HepG2 (cell line): ENCODE data around the gene OTOP2. TPM values are rescaled to one million over a fixed set of nuclear protein-coding genes. Genes with fewer than 3 reads are reported as not detected.

ENCODE experiments used
- CCAR2 ChIP-seq: fragments of 200-400 bp; formaldehyde crosslinking; optimal IDR thresholded peaks from 2 replicates; pipeline ENCODE3; 2018; ENCODE audit warnings: low read depth, mild to moderate bottlenecking, low read length, moderate library complexity
- GABPA ChIP-seq, 2 experiments: IDR thresholded peaks; 2 replicates each; pipeline ENCODE4 v1.6.1; 2011 to 2016; ENCODE audit warnings: low read depth in 2 of 2, low read length in 1 of 2, missing biosample characterization in 1 of 2, missing genetic modification characterization in 1 of 2
- HIVEP1 ChIP-seq: sonication (generic); formaldehyde crosslinking; IDR thresholded peaks from 2 replicates; pipeline ENCODE4 v1.4.0; 2020; ENCODE audit warnings: mild to moderate bottlenecking, missing genetic modification reagents
- NFKB2 ChIP-seq: sonication (generic); formaldehyde crosslinking; IDR thresholded peaks from 2 replicates; pipeline ENCODE4 v1.4.0; 2020; ENCODE audit warnings: missing genetic modification reagents, borderline replicate concordance
- RARA ChIP-seq: IDR thresholded peaks from 2 replicates; pipeline ENCODE4 v1.6.1; 2016; ENCODE audit warnings: missing genetic modification reagents, missing compliant biosample characterization
- TBP ChIP-seq: sonication (generic); formaldehyde crosslinking; IDR thresholded peaks from 2 replicates; pipeline ENCODE4 v1.5.0; 2020; ENCODE audit warnings: missing genetic modification reagents
- TCF12 ChIP-seq, 2 experiments: fragments of 450-650 bp in 1 of 2; sonication (generic) in 1 of 2; formaldehyde crosslinking in 1 of 2; IDR thresholded peaks; 2 replicates each; pipeline versions ENCODE4 v1.6.1 to v1.8.0; 2017 to 2022; ENCODE audit warnings: antibody characterized with exemption in 1 of 2, mild to moderate bottlenecking in 1 of 2, missing genetic modification reagents in 1 of 2, moderate library complexity in 1 of 2
- TEAD3 ChIP-seq: optimal IDR thresholded peaks from 2 replicates; pipeline ENCODE3; 2016; ENCODE audit warnings: borderline replicate concordance
- ZBTB8A ChIP-seq: sonication (generic); formaldehyde crosslinking; IDR thresholded peaks from 2 replicates; pipeline ENCODE4 v1.4.0; 2020; ENCODE audit warnings: mild to moderate bottlenecking, low read depth, missing genetic modification reagents, borderline replicate concordance
- ZNF282 ChIP-seq: fragments of 450-650 bp; IDR thresholded peaks from 2 replicates; pipeline ENCODE4 v1.6.1; 2018; ENCODE audit not compliant: partially characterized antibody
- polyA plus RNA-seq, 8 experiments: library from polyadenylated mRNA; depleted of rRNA in 3 of 8; stranded (reverse) in 7 of 8; unstranded in 1 of 8; fragments of >200 nt; fragmentation: Illumina TruSeq in 4 of 8; extraction: Trizol in 4 of 8; gene quantifications; 2 replicates each; pipeline versions ENCODE4 v1.2.1 to v1.2.3, GENCODE V29; 2011 to 2016; ENCODE audit warnings: low read depth in 4 of 8, missing spikeins in 1 of 8, mixed read lengths in 1 of 8; ENCODE audit not compliant: insufficient read depth in 1 of 8
- total RNA-seq, 5 experiments: library from RNA; depleted of rRNA; stranded (reverse); fragments of >200 nt; fragmentation: Illumina TruSeq; extraction: Trizol; gene quantifications; 2 replicates each; pipeline ENCODE4 v1.2.3, GENCODE V29; 2016; ENCODE audit warnings: low read depth in 1 of 5
- TF ChIP-seq, protein P1 (sequence below): sonication (generic); formaldehyde crosslinking; IDR thresholded peaks from 2 replicates; pipeline ENCODE4 v1.5.1; 2020; ENCODE audit warnings: mild to moderate bottlenecking, moderate library complexity, missing genetic modification reagents
- TF ChIP-seq, protein P2 (sequence below): sonication (generic); formaldehyde crosslinking; IDR thresholded peaks from 2 replicates; pipeline ENCODE4 v1.9.0; 2021; ENCODE audit warnings: missing genetic modification reagents, borderline replicate concordance
- TF ChIP-seq, protein P3 (sequence below): sonication (generic); formaldehyde crosslinking; IDR thresholded peaks from 2 replicates; pipeline ENCODE4 v1.5.0; 2020; ENCODE audit warnings: missing genetic modification reagents
- TF ChIP-seq, protein P4 (sequence below), 2 experiments: sonication (generic) in 1 of 2; formaldehyde crosslinking in 1 of 2; IDR thresholded peaks; 2 replicates each; pipeline versions ENCODE4 v1.4.0 to v1.6.1; 2018 to 2020; ENCODE audit warnings: missing genetic modification reagents in 2 of 2, borderline replicate concordance in 1 of 2, low read depth in 1 of 2, mild to moderate bottlenecking in 1 of 2, missing biosample characterization in 1 of 2
- TF ChIP-seq, protein P5 (sequence below): sonication (generic); formaldehyde crosslinking; conservative IDR thresholded peaks from 2 replicates; pipeline ENCODE4 v1.4.0; 2020; ENCODE audit warnings: missing genetic modification reagents

OTOP2 gene
- total and polyA plus RNA-seq, 2 of the 13 experiments (the other 11 are each of a cell fraction or from before 2014, with no cell fraction given): not detected

DNA sequence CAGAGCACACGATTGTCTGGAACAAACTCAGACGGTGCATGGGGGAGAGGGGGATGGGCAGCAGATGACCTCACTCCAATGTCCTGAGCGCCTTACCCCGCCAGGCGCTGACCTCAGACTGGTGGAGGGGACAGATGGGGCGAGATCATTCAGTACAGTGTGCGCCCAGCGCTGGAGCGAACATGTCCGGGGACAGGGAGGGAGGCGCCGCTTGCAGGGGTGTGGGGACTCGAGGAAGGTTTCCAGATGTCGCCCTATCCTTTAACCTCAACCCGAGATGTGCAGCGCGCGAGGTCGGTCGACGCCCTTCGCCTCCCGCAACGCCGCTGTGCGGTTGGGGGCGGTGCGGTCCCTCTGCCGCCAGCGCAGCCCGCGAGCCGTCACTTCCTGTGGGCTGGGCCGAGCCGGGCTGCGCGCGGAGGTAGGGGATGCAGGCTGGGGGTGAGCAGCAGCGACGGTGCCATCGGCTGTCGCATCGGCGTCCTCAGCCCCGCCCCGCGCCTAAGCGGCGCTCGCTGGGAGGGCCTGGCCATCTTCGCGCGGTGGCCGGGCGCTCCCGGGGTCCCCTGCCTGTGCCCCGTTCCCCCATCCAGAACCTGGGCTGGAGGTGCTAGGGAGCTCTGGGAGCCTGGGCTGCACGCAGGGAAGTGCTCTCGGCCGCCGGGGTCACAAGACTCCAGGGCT is 58.0 kb downstream of the OTOP2 start (continued):
- TF ChIP-seq ZNF282 (no peak), CCAR2 (no peak), NFKB2 (CRISPR knock-in tag) (peak; percentile 94; the same call in 1 of the 2 replicates), HIVEP1 (CRISPR knock-in tag) (no peak), RARA (CRISPR knock-in tag) (peak; percentile 53), ZBTB8A (CRISPR knock-in tag) (no peak), GABPA (IDR thresholded peaks at IDR 0.05; ENCODE audit: low read depth, low read length) (peak; percentile 74), GABPA (CRISPR knock-in tag; IDR thresholded peaks at IDR 0.05; ENCODE audit: low read depth) (peak; percentile 81), TBP (CRISPR knock-in tag) (no peak), TEAD3 (CRISPR knock-in tag) (peak; percentile 27), TCF12 (IDR thresholded peaks at IDR 0.05) (no peak), TCF12 (CRISPR knock-in tag; IDR thresholded peaks at IDR 0.05) (peak; percentile 89)
- TF ChIP-seq, protein P1, sequence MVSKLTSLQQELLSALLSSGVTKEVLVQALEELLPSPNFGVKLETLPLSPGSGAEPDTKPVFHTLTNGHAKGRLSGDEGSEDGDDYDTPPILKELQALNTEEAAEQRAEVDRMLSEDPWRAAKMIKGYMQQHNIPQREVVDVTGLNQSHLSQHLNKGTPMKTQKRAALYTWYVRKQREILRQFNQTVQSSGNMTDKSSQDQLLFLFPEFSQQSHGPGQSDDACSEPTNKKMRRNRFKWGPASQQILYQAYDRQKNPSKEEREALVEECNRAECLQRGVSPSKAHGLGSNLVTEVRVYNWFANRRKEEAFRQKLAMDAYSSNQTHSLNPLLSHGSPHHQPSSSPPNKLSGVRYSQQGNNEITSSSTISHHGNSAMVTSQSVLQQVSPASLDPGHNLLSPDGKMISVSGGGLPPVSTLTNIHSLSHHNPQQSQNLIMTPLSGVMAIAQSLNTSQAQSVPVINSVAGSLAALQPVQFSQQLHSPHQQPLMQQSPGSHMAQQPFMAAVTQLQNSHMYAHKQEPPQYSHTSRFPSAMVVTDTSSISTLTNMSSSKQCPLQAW (CRISPR knock-in tag): peak; percentile 28; the same call in 1 of the 2 replicates
- TF ChIP-seq, protein P2, sequence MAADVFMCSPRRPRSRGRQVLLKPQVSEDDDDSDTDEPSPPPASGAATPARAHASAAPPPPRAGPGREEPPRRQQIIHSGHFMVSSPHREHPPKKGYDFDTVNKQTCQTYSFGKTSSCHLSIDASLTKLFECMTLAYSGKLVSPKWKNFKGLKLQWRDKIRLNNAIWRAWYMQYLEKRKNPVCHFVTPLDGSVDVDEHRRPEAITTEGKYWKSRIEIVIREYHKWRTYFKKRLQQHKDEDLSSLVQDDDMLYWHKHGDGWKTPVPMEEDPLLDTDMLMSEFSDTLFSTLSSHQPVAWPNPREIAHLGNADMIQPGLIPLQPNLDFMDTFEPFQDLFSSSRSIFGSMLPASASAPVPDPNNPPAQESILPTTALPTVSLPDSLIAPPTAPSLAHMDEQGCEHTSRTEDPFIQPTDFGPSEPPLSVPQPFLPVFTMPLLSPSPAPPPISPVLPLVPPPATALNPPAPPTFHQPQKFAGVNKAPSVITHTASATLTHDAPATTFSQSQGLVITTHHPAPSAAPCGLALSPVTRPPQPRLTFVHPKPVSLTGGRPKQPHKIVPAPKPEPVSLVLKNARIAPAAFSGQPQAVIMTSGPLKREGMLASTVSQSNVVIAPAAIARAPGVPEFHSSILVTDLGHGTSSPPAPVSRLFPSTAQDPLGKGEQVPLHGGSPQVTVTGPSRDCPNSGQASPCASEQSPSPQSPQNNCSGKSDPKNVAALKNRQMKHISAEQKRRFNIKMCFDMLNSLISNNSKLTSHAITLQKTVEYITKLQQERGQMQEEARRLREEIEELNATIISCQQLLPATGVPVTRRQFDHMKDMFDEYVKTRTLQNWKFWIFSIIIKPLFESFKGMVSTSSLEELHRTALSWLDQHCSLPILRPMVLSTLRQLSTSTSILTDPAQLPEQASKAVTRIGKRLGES (CRISPR knock-in tag): 0 out of 2 replicates have a peak, but pooled peaks have one; percentile 15
- TF ChIP-seq, protein P3, sequence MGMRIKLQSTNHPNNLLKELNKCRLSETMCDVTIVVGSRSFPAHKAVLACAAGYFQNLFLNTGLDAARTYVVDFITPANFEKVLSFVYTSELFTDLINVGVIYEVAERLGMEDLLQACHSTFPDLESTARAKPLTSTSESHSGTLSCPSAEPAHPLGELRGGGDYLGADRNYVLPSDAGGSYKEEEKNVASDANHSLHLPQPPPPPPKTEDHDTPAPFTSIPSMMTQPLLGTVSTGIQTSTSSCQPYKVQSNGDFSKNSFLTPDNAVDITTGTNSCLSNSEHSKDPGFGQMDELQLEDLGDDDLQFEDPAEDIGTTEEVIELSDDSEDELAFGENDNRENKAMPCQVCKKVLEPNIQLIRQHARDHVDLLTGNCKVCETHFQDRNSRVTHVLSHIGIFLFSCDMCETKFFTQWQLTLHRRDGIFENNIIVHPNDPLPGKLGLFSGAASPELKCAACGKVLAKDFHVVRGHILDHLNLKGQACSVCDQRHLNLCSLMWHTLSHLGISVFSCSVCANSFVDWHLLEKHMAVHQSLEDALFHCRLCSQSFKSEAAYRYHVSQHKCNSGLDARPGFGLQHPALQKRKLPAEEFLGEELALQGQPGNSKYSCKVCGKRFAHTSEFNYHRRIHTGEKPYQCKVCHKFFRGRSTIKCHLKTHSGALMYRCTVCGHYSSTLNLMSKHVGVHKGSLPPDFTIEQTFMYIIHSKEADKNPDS (CRISPR knock-in tag): 0 out of 2 replicates have a peak, but pooled peaks have one; percentile 58
- TF ChIP-seq, protein P4, sequence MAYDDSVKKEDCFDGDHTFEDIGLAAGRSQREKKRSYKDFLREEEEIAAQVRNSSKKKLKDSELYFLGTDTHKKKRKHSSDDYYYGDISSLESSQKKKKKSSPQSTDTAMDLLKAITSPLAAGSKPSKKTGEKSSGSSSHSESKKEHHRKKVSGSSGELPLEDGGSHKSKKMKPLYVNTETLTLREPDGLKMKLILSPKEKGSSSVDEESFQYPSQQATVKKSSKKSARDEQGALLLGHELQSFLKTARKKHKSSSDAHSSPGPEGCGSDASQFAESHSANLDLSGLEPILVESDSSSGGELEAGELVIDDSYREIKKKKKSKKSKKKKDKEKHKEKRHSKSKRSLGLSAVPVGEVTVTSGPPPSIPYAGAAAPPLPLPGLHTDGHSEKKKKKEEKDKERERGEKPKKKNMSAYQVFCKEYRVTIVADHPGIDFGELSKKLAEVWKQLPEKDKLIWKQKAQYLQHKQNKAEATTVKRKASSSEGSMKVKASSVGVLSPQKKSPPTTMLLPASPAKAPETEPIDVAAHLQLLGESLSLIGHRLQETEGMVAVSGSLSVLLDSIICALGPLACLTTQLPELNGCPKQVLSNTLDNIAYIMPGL (CRISPR knock-in tag; IDR thresholded peaks at IDR 0.05; ENCODE audit: borderline replicate concordance in 1 of 2, low read depth in 1 of 2): peak; percentile 85 to 97
- TF ChIP-seq, protein P5, sequence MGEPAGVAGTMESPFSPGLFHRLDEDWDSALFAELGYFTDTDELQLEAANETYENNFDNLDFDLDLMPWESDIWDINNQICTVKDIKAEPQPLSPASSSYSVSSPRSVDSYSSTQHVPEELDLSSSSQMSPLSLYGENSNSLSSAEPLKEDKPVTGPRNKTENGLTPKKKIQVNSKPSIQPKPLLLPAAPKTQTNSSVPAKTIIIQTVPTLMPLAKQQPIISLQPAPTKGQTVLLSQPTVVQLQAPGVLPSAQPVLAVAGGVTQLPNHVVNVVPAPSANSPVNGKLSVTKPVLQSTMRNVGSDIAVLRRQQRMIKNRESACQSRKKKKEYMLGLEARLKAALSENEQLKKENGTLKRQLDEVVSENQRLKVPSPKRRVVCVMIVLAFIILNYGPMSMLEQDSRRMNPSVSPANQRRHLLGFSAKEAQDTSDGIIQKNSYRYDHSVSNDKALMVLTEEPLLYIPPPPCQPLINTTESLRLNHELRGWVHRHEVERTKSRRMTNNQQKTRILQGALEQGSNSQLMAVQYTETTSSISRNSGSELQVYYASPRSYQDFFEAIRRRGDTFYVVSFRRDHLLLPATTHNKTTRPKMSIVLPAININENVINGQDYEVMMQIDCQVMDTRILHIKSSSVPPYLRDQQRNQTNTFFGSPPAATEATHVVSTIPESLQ: peak; percentile 95; the same call in 1 of the 2 replicates
